GM19193 (cell line): ENCODE results near the gene N4BP2L2.

Experiments
- POLR2A ChIP-seq: IDR thresholded peaks from 4 replicates; pipeline ENCODE4 v1.6.1; 2011; ENCODE audit not compliant: insufficient read depth, insufficient read length; ENCODE audit errors: extremely low read depth

Gene N4BP2L2

DNA sequence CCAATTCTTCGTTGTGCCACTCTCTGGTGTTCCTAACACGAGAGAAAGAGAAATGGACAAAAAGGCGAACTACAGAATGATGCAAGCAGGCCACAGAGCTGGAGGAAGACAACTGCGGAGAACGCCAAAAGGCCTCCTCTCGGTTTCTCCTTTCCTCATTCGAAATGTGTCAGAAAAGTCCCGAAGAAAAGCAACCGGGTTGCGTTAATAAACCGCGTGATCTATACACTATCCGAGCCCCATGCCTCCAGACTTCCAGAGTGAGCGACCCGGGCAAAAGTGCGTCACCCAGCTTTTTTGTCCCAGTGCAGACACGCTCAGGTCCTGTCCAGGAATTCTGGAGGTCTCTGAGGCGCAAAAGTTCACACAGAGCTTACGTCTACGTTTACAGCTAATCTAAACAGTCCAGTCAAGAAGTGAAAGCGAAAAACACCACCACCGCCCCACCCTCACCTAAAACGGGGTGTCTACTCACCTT, 413 bp downstream of the N4BP2L2 start:
- TF ChIP-seq POLR2A = no peak

- no peak for TF ChIP-seq POLR2A
These were observed 934 bp downstream of the N4BP2L2 start for GRCh38 chr13:32537580-32538142.

DNA sequence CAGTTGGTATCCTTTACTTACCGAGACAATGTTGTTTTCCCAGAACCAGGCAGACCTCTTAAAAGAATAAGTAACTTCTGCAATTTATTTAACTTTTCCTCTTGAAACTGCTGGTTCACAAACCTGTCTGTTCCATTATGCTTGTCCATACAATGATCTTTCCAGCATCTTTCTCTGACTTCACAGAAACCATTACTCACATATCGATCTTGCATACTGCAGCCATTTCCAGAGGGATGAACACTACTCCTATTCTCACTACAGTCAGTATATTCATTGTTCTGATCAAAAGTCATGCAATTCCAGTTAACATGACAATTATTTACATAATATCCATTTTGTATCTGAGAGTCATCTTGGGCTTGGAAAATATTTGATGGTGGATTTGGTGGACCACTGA, 2.8 kb downstream of the N4BP2L2 start:
- TF ChIP-seq POLR2A = no peak

GRCh38 chr13:32535115-32535514, 3.5 kb downstream of the N4BP2L2 start:
- no peak for TF ChIP-seq POLR2A

GRCh38 chr13:32530841-32531253, 7.7 kb downstream of the N4BP2L2 start:
- no peak for TF ChIP-seq POLR2A

GRCh38 chr13:32528358-32528757, 10.2 kb downstream of the N4BP2L2 start:
- no peak for TF ChIP-seq POLR2A

DNA sequence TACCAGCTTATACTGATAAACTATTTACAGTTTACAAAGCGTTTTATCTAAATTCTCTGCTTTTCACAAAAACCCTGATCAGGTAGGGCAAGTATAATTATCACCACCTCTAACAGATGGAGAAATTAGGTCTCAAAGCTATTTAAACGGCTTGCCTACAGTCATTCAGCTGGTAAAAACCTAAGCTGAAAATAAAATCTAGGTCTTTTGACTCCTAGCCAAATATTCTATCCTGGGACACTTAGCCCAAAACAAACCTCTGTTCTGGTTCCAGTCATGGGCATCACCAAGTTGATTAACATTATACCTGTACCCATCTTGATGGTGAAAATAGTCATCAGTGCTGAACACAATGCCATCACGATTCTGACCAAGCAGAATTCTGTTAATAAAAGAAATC, 11.4 kb downstream of the N4BP2L2 start:
- no peak for TF ChIP-seq POLR2A

GRCh38 chr13:32525766-32526165, 12.8 kb downstream of the N4BP2L2 start:
- TF ChIP-seq POLR2A = no peak

DNA sequence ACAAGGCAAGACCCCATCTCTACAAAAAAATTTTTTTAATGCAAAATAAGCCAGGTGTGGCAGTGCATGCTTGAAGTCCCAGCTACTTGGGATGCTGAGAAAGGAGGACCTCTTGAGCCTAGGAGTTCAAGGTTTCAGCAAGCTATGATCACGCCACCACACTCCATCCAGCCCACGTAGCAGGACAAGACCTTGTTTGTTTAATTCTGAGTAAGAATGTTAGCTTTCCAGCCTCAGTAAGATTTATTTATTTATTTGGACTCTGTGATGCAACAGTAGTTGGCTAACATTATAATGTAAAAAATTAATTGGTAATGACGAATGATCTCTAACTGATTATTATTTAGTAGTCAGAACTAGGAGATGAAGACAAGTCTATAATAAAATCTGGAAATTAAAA, 23.3 kb downstream of the N4BP2L2 start:
- no peak for TF ChIP-seq POLR2A

DNA sequence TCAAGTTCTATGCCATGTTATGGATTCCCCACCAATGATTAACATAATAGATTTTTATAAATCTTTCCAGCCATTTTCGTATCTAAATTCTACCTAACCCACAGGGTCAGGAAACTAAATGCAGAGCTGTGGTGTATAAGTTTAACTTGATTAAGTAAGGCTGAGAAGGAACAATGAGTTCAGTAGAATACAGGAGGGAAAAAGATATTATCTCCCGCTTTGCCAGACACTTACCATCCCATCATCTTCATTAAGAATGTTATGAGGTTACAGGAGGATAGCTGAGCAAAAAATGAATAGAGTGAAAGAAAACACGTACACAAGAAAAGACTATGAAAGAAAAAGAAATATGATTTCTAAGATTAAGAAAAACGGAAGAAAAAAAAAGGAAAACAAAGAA, 27.1 kb downstream of the N4BP2L2 start:
- TF ChIP-seq POLR2A = no peak

- TF ChIP-seq POLR2A = no peak
These were observed 33.7 kb downstream of the N4BP2L2 start for GRCh38 chr13:32504876-32505275.

GRCh38 chr13:32504263-32504662, 34.3 kb downstream of the N4BP2L2 start:
- TF ChIP-seq POLR2A = no peak

DNA sequence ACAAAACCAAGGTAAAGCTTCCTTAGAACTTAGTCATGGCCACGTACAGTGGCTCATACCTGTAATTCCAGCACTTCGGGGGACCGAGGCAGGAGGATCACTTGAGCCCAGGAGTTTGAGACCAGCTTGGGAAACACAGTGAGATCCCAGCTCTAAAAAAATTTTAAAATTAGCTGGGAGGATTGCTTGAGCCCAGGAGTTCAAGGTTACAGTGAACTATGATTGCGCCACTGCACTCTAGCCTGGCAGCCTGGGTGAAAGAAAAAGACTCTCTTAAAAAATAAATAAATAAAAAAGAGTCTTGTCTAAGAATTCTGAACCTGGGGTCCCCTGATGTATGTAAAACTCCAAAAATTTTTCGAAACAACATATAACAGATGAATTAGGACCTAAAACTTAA, 34.9 kb downstream of the N4BP2L2 start:
- TF ChIP-seq POLR2A = no peak

- no peak for TF ChIP-seq POLR2A
These were observed 37.5 kb downstream of the N4BP2L2 start for GRCh38 chr13:32501064-32501463.

- TF ChIP-seq POLR2A = no peak
These were observed 38.9 kb downstream of the N4BP2L2 start for GRCh38 chr13:32499538-32500210.

GRCh38 chr13:32497589-32497988, 41.0 kb downstream of the N4BP2L2 start:
- no peak for TF ChIP-seq POLR2A

DNA sequence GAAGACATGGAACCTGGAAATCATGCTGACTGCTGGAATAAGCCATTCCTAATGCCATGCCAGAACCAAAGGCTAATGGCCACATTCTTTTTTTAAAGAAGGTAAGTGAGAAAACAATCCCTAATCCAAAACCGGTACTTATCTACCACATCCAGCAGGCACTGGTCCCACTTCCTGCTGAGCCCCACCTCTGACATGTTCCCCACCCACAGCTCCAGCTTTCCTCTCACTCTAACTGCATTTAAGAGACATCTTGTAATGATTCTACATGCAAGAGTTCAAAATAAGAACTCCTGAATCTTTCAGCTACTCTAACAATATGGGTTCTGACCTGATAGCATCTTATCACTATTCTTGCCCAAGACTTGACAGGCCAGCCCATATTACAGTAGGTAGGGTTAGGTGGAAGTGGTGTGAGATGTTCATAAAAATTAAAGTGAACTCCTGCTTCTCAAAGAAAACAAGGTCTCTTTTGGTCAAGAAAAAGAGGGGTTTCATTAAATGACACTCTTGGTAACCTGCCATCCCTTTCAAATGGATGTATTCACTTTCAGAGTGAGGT, 41.9 kb downstream of the N4BP2L2 start:
- no peak for TF ChIP-seq POLR2A

DNA sequence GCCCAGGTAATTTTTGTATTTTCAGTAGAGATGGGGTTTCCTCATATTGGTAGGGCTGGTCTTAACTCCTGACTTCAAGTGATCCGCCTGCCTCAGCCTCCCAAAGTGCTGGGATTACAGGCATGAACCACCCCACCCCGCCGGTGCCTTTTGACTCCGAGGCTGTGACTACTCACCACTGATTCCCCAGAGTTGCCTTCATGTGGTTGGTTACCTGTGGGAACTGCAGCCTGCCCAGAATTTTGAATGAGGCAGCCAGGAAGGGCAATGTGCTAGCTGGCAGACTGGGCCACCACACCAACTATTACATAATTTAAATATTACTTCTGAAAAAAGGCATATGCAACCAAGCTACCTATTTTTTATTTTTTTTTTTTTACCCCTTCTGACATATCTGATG, 42.8 kb downstream of the N4BP2L2 start:
- no peak for TF ChIP-seq POLR2A
